Skin of body (tissue), 2 donors: ENCODE data around the gene ZNF574. TPM values are rescaled to one million over a fixed set of nuclear protein-coding genes. Genes with fewer than 3 reads are reported as not detected.
A peak's percentile ranks its signal among the peaks of the same experiment; 100 is the strongest.

Experiments used
- DNase-seq: peaks from one replicate; lab custom pipeline; 2025; lab: John Stamatoyannopoulos, UW
- total RNA-seq: library from RNA; depleted of rRNA; stranded (reverse); fragments of >200 nt; gene quantifications from one replicate; pipeline ENCODE4 v1.2.3, GENCODE V29; 2014

Gene ZNF574
- total RNA-seq, 1 donor from 2014 or later, result 8.7 TPM

- no peak for DNase-seq
Measured at GRCh38 chr19:42057846-42058245, 18.1 kb upstream of the ZNF574 start.

- no peak for DNase-seq
Measured at GRCh38 chr19:42059196-42059595, 16.8 kb upstream of the ZNF574 start.

GRCh38 chr19:42060117-42060516 is 15.8 kb upstream of the ZNF574 start:
- no peak for DNase-seq

GRCh38 chr19:42062381-42062780 is 13.6 kb upstream of the ZNF574 start:
- no peak for DNase-seq

- DNase-seq, result no peak
Measured at GRCh38 chr19:42064432-42064831, 11.5 kb upstream of the ZNF574 start.

- no peak for DNase-seq
Measured at GRCh38 chr19:42065051-42065450, 10.9 kb upstream of the ZNF574 start.

GRCh38 chr19:42065511-42065910 is 10.5 kb upstream of the ZNF574 start:
- no peak for DNase-seq

- DNase-seq, result no peak
Measured at GRCh38 chr19:42066075-42066754, 9.8 kb upstream of the ZNF574 start.

- DNase-seq, result no peak
Measured at GRCh38 chr19:42067315-42067888, 8.6 kb upstream of the ZNF574 start.

GRCh38 chr19:42068361-42068755 is 7.6 kb upstream of the ZNF574 start:
- no peak for DNase-seq

GRCh38 chr19:42068756-42069571 is 7.0 kb upstream of the ZNF574 start:
- DNase-seq, result no peak

- no peak for DNase-seq
Measured at GRCh38 chr19:42069619-42070351, 6.2 kb upstream of the ZNF574 start, which contains the start of gene GRIK5. Gene GRIK5 (minus strand): TSS chr19:42070206. CDS start chr19:42065770, 4,436 bp downstream.

GRCh38 chr19:42071247-42071646 is 4.7 kb upstream of the ZNF574 start:
- DNase-seq, result no peak

GRCh38 chr19:42074513-42075363 is 1.2 kb upstream of the ZNF574 start:
- DNase-seq, result peak; percentile 11

GRCh38 chr19:42075364-42075615 is 676 bp upstream of the ZNF574 start:
- DNase-seq, result no peak

GRCh38 chr19:42076380-42076944 is 496 bp downstream of the ZNF574 start:
- DNase-seq, result no peak

GRCh38 chr19:42078058-42078457 is 2.1 kb downstream of the ZNF574 start:
- DNase-seq, result no peak

GRCh38 chr19:42078538-42079275 is 2.7 kb downstream of the ZNF574 start:
- no peak for DNase-seq

- no peak for DNase-seq
Measured at GRCh38 chr19:42079276-42079669, 3.3 kb downstream of the ZNF574 start.
